ENCODE results near the gene SIDT1. TPM values are rescaled to one million over a fixed set of nuclear protein-coding genes. Genes with fewer than 3 reads are reported as not detected.

SIDT1 gene
- under 0.01 and 0.04 TPM in 2 replicates for total RNA-seq

DNA sequence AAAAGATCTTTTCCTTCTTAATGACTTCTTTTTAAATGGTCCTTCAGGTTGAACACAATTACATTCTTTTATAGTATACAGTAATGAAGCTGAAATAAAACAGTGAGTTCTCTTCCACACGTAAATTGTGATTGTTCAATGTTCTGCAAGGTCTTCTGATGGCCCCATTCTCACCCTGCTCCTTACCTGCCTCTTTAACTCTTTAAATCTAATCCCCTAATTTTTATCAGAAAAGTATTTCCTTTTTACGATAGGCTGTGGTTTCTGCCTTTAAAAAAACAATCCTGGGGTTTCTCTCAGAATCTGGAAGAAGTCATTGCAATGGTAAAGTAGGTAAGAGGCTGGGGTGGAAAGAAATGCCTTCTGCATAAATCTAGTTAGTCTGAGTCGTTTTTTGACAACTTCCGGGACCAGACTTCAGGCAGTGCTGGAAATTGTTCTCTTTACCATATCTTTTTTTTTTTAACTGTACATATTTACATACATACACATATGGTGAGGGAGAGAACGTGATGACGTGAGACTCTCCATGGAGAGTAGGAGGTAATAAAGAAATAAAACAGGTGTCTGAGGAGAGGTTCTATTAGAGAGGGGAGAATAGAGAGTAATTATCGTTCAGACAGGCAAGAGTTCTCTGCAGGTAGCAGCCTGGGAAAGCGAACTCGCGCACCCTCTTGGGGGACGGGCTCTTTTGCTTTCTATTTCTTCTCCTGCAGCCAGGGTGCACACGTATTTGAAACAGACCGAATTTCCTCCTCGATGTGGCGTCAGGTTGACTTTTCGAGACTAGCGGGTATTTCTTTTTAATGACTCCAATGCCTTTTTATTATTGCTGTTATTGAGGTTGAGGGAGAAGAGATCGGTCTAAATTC lies at the start of gene SIDT1:
SIDT1 (plus strand) TSS at position 730 of the 872 bp plus-strand sequence. CDS start 467 bp downstream, outside the sequence.

Other genes starting within 250 kb of the SIDT1 start
- gene CFAP44, start 91.1 kb upstream of the SIDT1 start, total RNA-seq, result 0.16 and 0.19 TPM in 2 replicates
- 5.8 and 11.5 TPM in 2 replicates for gene SPICE1, start 17.4 kb upstream of the SIDT1 start, total RNA-seq
- gene USF3, start 164.1 kb downstream of the SIDT1 start, total RNA-seq, result 5.7 and 8.4 TPM in 2 replicates
- gene NAA50, start 213.7 kb downstream of the SIDT1 start, total RNA-seq, result 149 and 151 TPM in 2 replicates
- 34.0 and 38.8 TPM in 2 replicates for gene ATP6V1A, start 214.5 kb downstream of the SIDT1 start, total RNA-seq

Data from hair follicular keratinocyte (primary cell).